ENCODE data around the gene BPIFB6.
A peak's percentile ranks its signal among the peaks of the same experiment; 100 is the strongest.

Gene BPIFB6

DNA sequence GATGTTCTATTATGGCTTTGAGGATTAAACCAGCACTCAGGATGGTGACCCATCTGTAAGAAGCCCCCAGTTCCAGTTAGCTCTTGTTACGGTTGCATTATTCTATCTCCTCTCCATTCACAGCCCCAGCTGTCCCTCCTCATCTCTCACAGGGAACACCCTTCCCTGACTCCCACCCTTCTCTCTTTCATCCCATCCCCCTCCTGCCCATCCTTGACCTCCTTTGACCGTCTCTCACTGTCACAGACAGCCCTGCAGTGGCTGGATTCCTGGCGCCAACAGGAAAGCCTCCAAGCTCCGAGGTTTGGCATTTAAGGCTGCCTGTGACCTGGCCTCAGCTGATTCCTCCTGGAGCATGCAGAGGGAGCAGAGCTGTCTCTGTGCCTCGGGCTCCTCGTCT, 43.8 kb downstream of the BPIFB6 start:
- Histone ChIP-seq H3K4me3 (ENCODE audit: low read depth, low read length) (no peak overlapping the region), H3K27ac (no peak overlapping the region; the same call in 1 of the 2 replicates), H3K36me3 (no peaks in the 10 kb centered on the region), H3K9me3 (ENCODE audit: severe bottlenecking) (no peaks in the 10 kb centered on the region), H3K27me3 (ENCODE audit: insufficient read depth, low read depth, severe bottlenecking) (no peaks in the 10 kb centered on the region)
- TF ChIP-seq, protein P1, sequence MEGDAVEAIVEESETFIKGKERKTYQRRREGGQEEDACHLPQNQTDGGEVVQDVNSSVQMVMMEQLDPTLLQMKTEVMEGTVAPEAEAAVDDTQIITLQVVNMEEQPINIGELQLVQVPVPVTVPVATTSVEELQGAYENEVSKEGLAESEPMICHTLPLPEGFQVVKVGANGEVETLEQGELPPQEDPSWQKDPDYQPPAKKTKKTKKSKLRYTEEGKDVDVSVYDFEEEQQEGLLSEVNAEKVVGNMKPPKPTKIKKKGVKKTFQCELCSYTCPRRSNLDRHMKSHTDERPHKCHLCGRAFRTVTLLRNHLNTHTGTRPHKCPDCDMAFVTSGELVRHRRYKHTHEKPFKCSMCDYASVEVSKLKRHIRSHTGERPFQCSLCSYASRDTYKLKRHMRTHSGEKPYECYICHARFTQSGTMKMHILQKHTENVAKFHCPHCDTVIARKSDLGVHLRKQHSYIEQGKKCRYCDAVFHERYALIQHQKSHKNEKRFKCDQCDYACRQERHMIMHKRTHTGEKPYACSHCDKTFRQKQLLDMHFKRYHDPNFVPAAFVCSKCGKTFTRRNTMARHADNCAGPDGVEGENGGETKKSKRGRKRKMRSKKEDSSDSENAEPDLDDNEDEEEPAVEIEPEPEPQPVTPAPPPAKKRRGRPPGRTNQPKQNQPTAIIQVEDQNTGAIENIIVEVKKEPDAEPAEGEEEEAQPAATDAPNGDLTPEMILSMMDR (IDR thresholded peaks at IDR 0.05; ENCODE audit: low read depth, low read length) = no peak
- DNase-seq = peak; percentile 49

DNA sequence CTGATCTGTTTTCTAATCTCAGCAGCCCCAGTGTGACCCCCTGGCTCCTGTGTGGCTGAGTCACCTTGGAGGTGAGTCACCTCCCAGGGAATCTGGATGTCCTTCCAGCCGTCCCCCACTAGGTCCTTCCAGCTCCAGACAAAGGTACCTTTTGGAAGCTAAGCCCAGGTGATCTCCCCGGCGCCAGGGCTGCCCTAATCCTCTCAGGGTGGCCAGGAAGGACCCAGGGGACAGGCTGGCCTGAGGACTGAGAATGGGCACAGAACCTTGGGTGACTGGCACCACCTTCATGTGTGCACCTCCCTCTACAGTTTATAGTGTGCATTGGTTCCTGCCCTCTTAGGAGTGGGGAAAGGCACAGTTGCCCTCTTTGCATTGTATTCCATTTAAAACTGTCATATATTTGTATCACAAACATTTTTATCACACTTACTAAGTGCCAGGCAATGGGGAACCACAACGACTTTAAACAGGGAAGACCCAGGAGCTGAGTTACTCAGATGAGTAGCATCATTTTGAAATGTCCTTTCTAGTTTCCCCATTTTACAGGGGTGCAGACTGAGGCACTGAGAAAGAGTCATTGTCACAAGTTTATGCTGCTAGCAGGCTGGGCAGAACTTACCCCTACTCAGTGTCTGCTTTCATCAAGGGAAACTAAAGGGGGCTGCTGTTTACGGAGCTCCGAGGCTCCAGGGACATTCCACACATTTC, 45.4 kb downstream of the BPIFB6 start:
- H3K27me3 ChIP-seq (ENCODE audit: insufficient read depth, low read depth, severe bottlenecking) = no peaks in the 10 kb centered on the region
- TF ChIP-seq, protein P1 (IDR thresholded peaks at IDR 0.05; ENCODE audit: low read depth, low read length) = peak; percentile 66
- DNase-seq = peak; percentile 60

DNA sequence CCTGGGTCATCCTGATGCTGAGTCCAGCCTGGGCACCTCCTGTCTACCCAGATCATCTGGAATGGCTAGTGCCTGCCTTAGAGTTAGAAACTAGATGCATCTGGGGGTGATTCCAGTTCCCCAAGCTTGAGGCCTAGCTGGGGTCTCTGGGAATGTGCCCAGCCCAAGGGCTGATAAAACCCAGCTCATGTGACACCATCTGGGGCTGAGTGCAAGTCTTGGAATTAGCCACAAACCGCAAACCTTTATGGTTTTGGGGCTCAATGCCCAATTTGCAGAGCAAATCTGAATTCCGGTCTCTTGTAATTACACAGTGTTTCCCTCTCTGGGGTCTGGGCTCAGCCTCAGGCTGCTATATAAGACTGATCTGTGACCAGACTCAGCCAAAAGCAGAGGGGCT, 47.8 kb downstream of the BPIFB6 start, which contains the start of gene BPIFB4:
Gene BPIFB4 (plus strand): TSS at position 385 of the 400 bp plus-strand sequence. CDS start 1,884 bp downstream, outside the sequence.
- Histone ChIP-seq H3K27me3 (ENCODE audit: insufficient read depth, low read depth, severe bottlenecking) (no peaks in the 10 kb centered on the region), H3K4me3 (ENCODE audit: low read depth, low read length) (no peak within 1 kb of the TSS), H3K36me3 (no peaks in the 10 kb centered on the region), H3K9me3 (ENCODE audit: severe bottlenecking) (no peaks in the 10 kb centered on the region), H3K27ac (no peak within 1 kb of the TSS)
- TF ChIP-seq, protein P1 (IDR thresholded peaks at IDR 0.05; ENCODE audit: low read depth, low read length) = no peak
- no peak for DNase-seq

More for the DNA sequence above, 45.4 kb downstream of the BPIFB6 start:
- no peaks in the 10 kb centered on the region for H3K9me3 ChIP-seq (ENCODE audit: severe bottlenecking)
- H3K4me3 ChIP-seq (ENCODE audit: low read depth, low read length) = no peak overlapping the region
- peak overlapping the region; percentile 12; the same call in 1 of the 2 replicates for H3K27ac ChIP-seq
- H3K36me3 ChIP-seq = no peaks in the 10 kb centered on the region

DNA sequence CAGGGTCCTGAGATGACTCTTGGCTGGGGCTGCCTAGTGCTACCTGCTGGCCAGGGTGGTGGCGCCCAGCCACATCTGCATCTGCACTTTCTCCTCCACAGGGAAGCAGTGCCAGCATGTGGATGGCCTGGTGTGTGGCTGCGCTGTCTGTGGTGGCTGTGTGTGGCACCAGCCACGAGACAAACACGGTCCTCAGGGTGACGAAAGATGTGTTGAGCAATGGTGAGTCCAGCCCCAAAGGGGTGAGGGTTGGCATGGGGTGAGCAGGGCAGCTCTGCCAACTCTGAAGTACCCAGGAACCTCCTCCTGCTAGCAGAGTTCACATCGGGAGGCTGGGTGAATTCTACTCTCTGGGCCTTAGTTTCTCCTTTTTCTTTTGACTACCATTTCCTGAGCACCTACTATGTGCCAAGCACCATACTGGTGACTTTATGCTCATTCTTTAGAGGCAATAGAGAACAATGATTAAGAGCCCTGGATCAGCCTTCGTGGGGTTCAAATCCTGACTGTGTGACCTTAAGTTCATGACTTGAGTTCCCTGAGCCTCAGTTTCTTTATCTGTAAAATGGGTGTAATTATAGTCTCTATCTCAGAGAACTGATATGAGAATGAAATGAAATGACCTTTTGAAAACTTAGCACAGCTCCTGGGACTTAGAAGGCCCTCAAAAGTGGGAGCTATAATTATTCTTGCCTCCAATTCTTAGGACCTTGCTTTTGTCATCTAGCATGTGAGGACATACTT, 50.1 kb downstream of the BPIFB6 start:
- H3K27ac ChIP-seq = no peak overlapping the region
- no peaks in the 10 kb centered on the region for H3K36me3 ChIP-seq
- no peak for DNase-seq
- TF ChIP-seq, protein P1 (IDR thresholded peaks at IDR 0.05; ENCODE audit: low read depth, low read length) = no peak
- H3K4me3 ChIP-seq (ENCODE audit: low read depth, low read length) = no peak overlapping the region
- no peaks in the 10 kb centered on the region for H3K9me3 ChIP-seq (ENCODE audit: severe bottlenecking)
- H3K27me3 ChIP-seq (ENCODE audit: insufficient read depth, low read depth, severe bottlenecking) = no peaks in the 10 kb centered on the region

DNA sequence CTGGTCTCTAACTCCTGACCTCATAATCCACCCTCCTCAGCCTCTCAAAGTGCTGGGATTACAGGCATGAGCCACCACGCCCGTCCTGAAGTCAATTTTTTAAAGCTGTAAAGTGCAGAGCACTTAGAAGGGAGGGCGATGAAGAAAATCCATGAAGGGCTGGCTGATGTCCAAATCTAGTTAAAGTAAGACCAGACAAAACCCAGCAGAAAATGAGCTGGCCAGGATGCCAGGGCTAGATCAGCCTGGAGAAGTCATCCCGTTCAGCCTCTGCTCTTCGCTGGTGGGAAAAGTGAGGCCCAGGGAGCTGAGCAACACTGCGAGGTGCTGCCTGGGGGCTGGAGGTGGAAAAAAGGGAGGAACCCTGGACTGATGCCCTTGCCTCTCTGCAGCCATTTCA, 51.1 kb downstream of the BPIFB6 start:
- TF ChIP-seq, protein P1 (IDR thresholded peaks at IDR 0.05; ENCODE audit: low read depth, low read length) = no peak
- Histone ChIP-seq H3K36me3 (no peaks in the 10 kb centered on the region), H3K27me3 (ENCODE audit: insufficient read depth, low read depth, severe bottlenecking) (no peaks in the 10 kb centered on the region), H3K27ac (no peak overlapping the region), H3K9me3 (ENCODE audit: severe bottlenecking) (no peaks in the 10 kb centered on the region), H3K4me3 (ENCODE audit: low read depth, low read length) (no peak overlapping the region)
- DNase-seq = no peak

All from WERI-Rb-1 (cell line).